ENCODE results near the gene CASQ2.

CASQ2 gene

DNA sequence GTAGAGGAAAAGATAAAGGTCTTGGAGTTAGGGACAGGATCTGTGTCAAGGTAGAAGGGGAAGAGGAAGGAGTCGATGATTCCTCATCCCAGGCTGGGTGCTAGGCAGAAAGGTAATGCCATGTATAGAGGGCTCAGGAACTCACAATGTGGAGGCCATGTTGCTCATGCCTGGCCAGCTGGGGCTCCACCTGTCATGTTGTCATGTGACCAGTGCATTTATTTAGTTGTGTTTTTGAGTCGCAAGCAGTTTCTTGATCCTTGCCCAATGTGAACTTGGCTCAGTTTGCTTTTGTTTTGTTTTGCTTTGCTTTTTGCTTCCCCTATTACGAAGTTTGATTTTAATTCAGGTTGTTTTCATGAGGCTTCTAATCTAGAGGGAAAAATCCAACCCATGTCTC is 5.7 kb downstream of the CASQ2 start:
- H3K4me1 ChIP-seq, result no peaks in the 10 kb centered on the region
- TF ChIP-seq, protein P1, sequence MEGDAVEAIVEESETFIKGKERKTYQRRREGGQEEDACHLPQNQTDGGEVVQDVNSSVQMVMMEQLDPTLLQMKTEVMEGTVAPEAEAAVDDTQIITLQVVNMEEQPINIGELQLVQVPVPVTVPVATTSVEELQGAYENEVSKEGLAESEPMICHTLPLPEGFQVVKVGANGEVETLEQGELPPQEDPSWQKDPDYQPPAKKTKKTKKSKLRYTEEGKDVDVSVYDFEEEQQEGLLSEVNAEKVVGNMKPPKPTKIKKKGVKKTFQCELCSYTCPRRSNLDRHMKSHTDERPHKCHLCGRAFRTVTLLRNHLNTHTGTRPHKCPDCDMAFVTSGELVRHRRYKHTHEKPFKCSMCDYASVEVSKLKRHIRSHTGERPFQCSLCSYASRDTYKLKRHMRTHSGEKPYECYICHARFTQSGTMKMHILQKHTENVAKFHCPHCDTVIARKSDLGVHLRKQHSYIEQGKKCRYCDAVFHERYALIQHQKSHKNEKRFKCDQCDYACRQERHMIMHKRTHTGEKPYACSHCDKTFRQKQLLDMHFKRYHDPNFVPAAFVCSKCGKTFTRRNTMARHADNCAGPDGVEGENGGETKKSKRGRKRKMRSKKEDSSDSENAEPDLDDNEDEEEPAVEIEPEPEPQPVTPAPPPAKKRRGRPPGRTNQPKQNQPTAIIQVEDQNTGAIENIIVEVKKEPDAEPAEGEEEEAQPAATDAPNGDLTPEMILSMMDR (IDR thresholded peaks at IDR 0.05; ENCODE audit: low read depth, low read length), result no peak
- no peaks in the 10 kb centered on the region for H3K9me3 ChIP-seq
- H3K27me3 ChIP-seq, result no peaks in the 10 kb centered on the region
- no peak overlapping the region for H3K4me3 ChIP-seq (ENCODE audit: low read depth, low read length)
- H3K36me3 ChIP-seq, result no peaks in the 10 kb centered on the region
- DNase-seq, result no peak

GRCh38 chr1:115761601-115762302 is 6.8 kb downstream of the CASQ2 start:
- H3K4me3 ChIP-seq (ENCODE audit: low read depth, low read length), result no peak overlapping the region
- H3K27me3 ChIP-seq, result no peaks in the 10 kb centered on the region
- H3K36me3 ChIP-seq, result no peaks in the 10 kb centered on the region
- no peaks in the 10 kb centered on the region for H3K9me3 ChIP-seq
- H3K4me1 ChIP-seq, result no peaks in the 10 kb centered on the region
- no peak for DNase-seq
- TF ChIP-seq, protein P1 (IDR thresholded peaks at IDR 0.05; ENCODE audit: low read depth, low read length), result no peak

GRCh38 chr1:115757856-115758255 is 10.7 kb downstream of the CASQ2 start:
- no peak overlapping the region for H3K4me3 ChIP-seq (ENCODE audit: low read depth, low read length)
- TF ChIP-seq, protein P1 (IDR thresholded peaks at IDR 0.05; ENCODE audit: low read depth, low read length), result no peak

DNA sequence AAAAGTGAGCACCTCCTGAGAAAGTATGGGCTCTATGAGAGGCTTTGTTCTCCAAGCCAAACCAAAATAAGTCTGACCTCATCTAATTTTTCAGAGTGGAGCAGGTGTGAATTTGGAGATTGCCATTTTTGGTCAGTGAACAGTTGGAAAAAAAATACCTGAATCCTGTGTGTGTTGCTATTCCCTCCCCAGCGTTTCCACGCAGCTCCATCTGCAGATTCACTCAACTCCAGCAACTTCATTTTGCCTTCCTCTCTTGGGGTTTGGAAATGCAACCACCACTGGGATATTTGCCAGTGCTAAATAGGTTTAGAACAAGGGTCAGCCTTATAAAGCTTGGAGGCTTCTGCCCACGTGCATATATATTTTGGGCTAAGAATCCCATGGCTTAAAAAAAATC is 11.2 kb downstream of the CASQ2 start:
- Histone ChIP-seq H3K27me3 (no peaks in the 10 kb centered on the region), H3K9me3 (no peaks in the 10 kb centered on the region), H3K4me3 (ENCODE audit: low read depth, low read length) (no peak overlapping the region), H3K36me3 (no peaks in the 10 kb centered on the region), H3K4me1 (no peaks in the 10 kb centered on the region)
- TF ChIP-seq, protein P1 (IDR thresholded peaks at IDR 0.05; ENCODE audit: low read depth, low read length), result no peak
- DNase-seq, result no peak

More at GRCh38 chr1:115757856-115758255, 10.7 kb downstream of the CASQ2 start:
- Histone ChIP-seq H3K9me3 (no peaks in the 10 kb centered on the region), H3K4me1 (no peaks in the 10 kb centered on the region), H3K36me3 (no peaks in the 10 kb centered on the region), H3K27me3 (no peaks in the 10 kb centered on the region)
- no peak for DNase-seq

GRCh38 chr1:115755456-115756370 is 12.8 kb downstream of the CASQ2 start:
- no peaks in the 10 kb centered on the region for H3K27me3 ChIP-seq
- H3K9me3 ChIP-seq, result no peaks in the 10 kb centered on the region
- TF ChIP-seq, protein P1 (IDR thresholded peaks at IDR 0.05; ENCODE audit: low read depth, low read length), result no peak
- no peak for DNase-seq
- H3K4me1 ChIP-seq, result no peaks in the 10 kb centered on the region
- no peak overlapping the region for H3K4me3 ChIP-seq (ENCODE audit: low read depth, low read length)
- H3K36me3 ChIP-seq, result no peaks in the 10 kb centered on the region

DNA sequence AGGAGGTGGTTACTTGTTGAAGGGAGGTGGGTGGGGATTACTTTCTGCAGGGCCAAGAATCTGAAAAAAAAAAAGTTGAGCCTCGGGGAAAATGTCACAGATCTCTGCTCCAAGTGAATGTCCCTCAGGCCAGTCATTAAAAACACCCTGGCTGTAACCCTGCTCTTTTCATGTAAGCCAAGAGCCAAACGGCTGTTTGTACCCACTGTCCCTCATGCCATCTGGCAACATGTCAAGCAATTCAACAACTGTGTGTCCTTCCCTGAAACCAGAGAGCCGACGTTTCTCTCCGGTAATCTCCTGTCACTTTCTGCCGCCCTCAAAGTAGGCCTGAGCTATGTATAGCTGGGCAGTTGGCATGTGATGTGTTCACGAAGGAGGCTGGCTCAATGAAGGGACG is 14.7 kb downstream of the CASQ2 start:
- Histone ChIP-seq H3K4me1 (no peaks in the 10 kb centered on the region), H3K27me3 (no peaks in the 10 kb centered on the region), H3K9me3 (no peaks in the 10 kb centered on the region), H3K4me3 (ENCODE audit: low read depth, low read length) (no peak overlapping the region), H3K36me3 (no peaks in the 10 kb centered on the region)
- TF ChIP-seq, protein P1 (IDR thresholded peaks at IDR 0.05; ENCODE audit: low read depth, low read length), result no peak
- DNase-seq, result no peak
